ENCODE data around the gene PCSK6.
"Not testable (repeated sequence)": the region's sequence is repeated elsewhere in the genome, so short reads cannot be mapped to it uniquely, and the experiment has no call there.

PCSK6 gene

DNA sequence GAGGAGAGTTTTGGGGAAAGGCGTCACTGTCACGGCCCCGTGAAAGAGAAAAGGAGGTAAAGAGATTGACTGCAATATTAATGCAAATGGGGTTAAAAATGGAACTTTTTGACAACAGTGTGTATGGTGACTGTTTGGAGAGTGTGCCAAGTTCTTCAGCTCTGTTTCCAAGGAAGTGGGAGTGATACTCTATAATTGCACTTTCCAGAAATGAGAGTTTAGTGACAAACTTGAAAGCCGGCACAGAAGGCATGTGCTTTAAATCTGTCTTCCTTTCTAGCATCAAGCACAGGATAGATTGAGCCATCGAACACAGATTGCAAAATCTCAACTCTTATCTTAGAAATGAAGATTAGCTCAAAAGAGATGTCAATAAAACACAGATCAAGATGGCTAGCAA lies 142.6 kb downstream of the PCSK6 start:
- no peak for DNase-seq (ENCODE audit: low read depth, low spot score)
- POLR2A ChIA-PET = no interaction called here
- TF ChIP-seq, protein P1, sequence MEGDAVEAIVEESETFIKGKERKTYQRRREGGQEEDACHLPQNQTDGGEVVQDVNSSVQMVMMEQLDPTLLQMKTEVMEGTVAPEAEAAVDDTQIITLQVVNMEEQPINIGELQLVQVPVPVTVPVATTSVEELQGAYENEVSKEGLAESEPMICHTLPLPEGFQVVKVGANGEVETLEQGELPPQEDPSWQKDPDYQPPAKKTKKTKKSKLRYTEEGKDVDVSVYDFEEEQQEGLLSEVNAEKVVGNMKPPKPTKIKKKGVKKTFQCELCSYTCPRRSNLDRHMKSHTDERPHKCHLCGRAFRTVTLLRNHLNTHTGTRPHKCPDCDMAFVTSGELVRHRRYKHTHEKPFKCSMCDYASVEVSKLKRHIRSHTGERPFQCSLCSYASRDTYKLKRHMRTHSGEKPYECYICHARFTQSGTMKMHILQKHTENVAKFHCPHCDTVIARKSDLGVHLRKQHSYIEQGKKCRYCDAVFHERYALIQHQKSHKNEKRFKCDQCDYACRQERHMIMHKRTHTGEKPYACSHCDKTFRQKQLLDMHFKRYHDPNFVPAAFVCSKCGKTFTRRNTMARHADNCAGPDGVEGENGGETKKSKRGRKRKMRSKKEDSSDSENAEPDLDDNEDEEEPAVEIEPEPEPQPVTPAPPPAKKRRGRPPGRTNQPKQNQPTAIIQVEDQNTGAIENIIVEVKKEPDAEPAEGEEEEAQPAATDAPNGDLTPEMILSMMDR (IDR thresholded peaks at IDR 0.05; ENCODE audit: insufficient read depth, low read length, missing control alignments) = no peak
- CTCF ChIA-PET = interaction anchor here (1.1 kb wide), 1 partner anchor 294 kb away, joined by 3 read pairs; no protein-coding TSS in a partner anchor
- H3K4me3 ChIP-seq (ENCODE audit: low read depth, low read length) = no peak overlapping the region

DNA sequence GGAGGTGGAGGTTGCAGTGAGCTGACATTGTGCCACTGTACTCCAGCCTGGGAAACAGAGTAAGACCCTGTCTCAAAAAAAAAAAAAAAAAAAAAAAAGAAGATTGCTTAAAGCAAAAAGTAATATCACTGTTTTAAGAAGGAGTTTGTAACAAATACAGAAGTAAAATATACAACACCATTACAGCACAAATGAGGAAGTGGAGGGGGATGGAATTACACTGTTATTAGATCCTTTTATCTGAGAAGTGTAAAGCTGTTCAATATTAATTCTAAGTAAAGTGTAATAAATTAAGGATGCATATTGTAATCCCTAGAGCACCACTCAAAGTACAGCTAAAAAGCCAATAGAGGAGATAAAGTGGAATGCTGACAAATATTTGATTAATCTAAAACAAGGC lies 147.5 kb downstream of the PCSK6 start:
- TF ChIP-seq, protein P1 (IDR thresholded peaks at IDR 0.05; ENCODE audit: insufficient read depth, low read length, missing control alignments) = no peak
- ChIA-PET CTCF (no interaction called here), POLR2A (no interaction called here)
- DNase-seq (ENCODE audit: low read depth, low spot score) = no peak
- no peak overlapping the region for H3K4me3 ChIP-seq (ENCODE audit: low read depth, low read length)

DNA sequence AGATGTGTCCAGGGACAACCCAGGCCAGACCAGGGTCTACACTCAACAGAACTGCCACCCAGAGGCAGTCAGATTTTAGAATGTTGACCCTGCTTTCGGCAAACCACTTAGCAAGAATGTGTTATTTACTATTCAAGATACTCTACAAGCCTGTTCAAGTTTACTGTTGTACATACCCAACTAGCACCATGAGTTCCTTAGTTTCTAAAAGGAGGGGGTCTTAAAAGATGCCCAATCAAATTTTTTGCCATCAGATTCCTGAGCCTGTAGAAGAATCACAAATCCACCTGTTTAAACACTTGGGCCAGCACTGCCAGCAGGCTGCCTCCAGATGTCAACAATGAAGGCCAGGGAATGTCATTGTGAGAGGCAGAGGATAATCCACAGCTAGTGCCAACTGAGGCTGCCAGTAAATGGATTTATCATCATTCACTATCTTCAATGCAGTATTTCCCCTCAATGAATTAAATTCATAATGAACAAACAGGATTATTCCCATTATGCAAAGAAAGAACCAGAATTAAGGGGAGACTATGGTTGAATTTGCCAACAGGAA lies 150.9 kb downstream of the PCSK6 start:
- ChIA-PET POLR2A (no interaction called here), CTCF (interaction anchor here (1.3 kb wide), 2 partner anchors 18 to 301 kb away, joined by 3 read pairs; no protein-coding TSS in a partner anchor)
- no peak overlapping the region for H3K4me3 ChIP-seq (ENCODE audit: low read depth, low read length)
- TF ChIP-seq, protein P1 (IDR thresholded peaks at IDR 0.05; ENCODE audit: insufficient read depth, low read length, missing control alignments) = no peak
- no peak for DNase-seq (ENCODE audit: low read depth, low spot score)

DNA sequence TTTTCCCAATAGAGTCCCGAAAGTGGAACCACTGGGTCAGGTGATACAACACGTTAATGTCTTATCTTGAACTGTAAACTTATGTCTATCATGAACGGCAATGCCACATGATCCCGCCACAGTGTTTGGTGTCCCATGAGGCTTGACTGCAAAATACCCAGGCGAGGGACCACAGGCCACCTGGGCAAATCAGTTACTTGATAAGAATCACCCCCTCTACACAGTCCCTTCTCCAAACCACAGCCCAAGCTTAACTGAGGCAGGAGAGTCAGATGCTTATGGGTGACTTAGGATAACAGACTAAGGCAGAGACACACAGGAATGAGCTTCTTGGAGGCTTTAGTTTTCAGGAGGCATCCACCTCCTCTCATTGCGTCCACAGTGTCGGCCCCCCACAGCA lies 151.5 kb downstream of the PCSK6 start:
- ChIA-PET CTCF (interaction anchor here (1.3 kb wide), 1 partner anchor 302 kb away, joined by 3 read pairs; no protein-coding TSS in a partner anchor), POLR2A (no interaction called here)
- no peak overlapping the region for H3K4me3 ChIP-seq (ENCODE audit: low read depth, low read length)
- TF ChIP-seq, protein P1 (IDR thresholded peaks at IDR 0.05; ENCODE audit: insufficient read depth, low read length, missing control alignments) = no peak
- DNase-seq (ENCODE audit: low read depth, low spot score) = no peak

DNA sequence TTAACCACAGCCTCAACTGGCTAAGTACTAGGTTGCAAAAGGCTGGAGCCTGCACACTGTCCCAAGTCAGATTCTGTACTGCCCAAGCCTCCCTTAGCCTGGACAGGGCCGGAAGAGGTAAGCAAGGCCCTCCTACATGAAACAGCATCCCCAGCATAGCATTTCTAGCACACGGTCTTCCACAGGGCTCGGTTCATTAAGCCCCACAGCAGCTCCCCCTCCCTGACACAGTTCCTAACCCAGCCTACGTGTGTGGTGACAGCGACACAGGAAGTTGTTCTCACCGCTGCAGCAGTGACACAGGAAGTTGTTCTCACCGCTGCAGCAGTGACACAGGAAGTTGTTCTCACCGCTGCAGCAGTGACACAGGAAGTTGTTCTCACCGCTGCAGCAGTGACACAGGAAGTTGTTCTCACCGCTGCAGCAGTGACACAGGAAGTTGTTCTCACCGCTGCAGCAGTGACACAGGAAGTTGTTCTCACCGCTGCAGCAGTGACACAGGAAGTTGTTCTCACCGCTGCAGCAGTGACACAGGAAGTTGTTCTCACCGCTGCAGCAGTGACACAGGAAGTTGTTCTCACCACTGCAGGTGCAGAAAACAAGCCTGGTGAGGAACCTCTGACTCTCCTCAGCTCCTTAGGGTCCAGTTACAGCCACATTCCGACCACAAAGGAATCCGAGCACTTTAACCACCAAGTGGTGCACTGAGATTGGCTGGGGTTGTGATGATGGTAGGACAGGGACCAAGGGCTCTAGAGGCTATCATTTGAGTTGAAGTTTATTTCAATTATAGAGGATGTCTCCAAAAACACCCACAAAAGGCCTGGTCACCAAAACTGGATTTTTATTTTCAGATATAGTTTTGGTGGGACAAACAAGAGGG lies 155.4 kb downstream of the PCSK6 start:
- POLR2A ChIA-PET; CTCF ChIA-PET; DNase-seq (ENCODE audit: low read depth, low spot score); H3K4me3 ChIP-seq (ENCODE audit: low read depth, low read length): not testable (repeated sequence)

DNA sequence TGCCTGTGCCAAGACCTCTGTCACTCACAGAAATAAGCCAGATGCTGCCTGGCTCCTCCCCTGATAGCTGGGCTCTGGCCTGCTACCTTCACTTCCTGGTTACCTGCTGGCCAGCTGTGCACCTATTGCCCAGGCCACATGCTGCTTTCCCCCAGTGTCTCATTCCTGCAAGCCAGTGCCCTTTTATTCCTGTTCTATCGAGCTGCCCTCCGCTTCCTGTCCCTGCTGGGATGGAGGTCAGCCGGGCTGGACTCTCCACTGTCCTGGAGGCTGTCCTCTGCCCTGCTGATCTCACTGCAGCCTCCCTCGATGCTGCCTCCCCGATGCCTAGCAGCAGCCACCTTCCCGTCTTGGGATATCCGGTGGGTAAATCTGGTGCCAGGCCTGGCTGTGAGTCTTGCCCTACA lies 157.4 kb downstream of the PCSK6 start:
- no peak for DNase-seq (ENCODE audit: low read depth, low spot score)
- CTCF ChIA-PET = interaction anchor here (1.0 kb wide), 1 partner anchor 11 kb away, joined by 4 read pairs; no protein-coding TSS in a partner anchor
- POLR2A ChIA-PET = no interaction called here
- H3K4me3 ChIP-seq (ENCODE audit: low read depth, low read length) = no peak overlapping the region
- TF ChIP-seq, protein P1 (IDR thresholded peaks at IDR 0.05; ENCODE audit: insufficient read depth, low read length, missing control alignments) = no peak

Data from AG04449 (cell line).